ENCODE results near the gene LUC7L. TPM values are rescaled to one million over a fixed set of nuclear protein-coding genes. Genes with fewer than 3 reads are reported as not detected.
"Not testable (repeated sequence)": the region's sequence is repeated elsewhere in the genome, so short reads cannot be mapped to it uniquely, and the experiment has no call there.

The LUC7L gene
- total RNA-seq, 1 donor from 2014 or later, result 109 TPM

GRCh38 chr16:269061-269796, 40.0 kb upstream of the LUC7L start:
- no peak for TF ChIP-seq CTCF (IDR thresholded peaks at IDR 0.05; ENCODE audit: insufficient read depth, low read length, poor library complexity, severe bottlenecking)
- Histone ChIP-seq H3K4me3 (ENCODE audit: low read depth, low read length) (no peak overlapping the region), H3K27me3 (ENCODE audit: control insufficient read depth, insufficient read depth, low read length) (peaks cover 40% of the 10 kb centered on the region), H3K36me3 (ENCODE audit: control insufficient read depth, insufficient read depth, low read length) (no peaks in the 10 kb centered on the region)
- no peak for DNase-seq (ENCODE audit: low read depth)

- H3K4me3 ChIP-seq (ENCODE audit: low read depth, low read length), result no peak overlapping the region
- no peak for DNase-seq (ENCODE audit: low read depth)
- no peak for TF ChIP-seq CTCF (IDR thresholded peaks at IDR 0.05; ENCODE audit: insufficient read depth, low read length, poor library complexity, severe bottlenecking)
- peaks cover 34% of the 10 kb centered on the region for H3K27me3 ChIP-seq (ENCODE audit: control insufficient read depth, insufficient read depth, low read length)
- no peaks in the 10 kb centered on the region for H3K36me3 ChIP-seq (ENCODE audit: control insufficient read depth, insufficient read depth, low read length)
These were observed 39.1 kb upstream of the LUC7L start for GRCh38 chr16:268141-269053.

- H3K27me3 ChIP-seq (ENCODE audit: control insufficient read depth, insufficient read depth, low read length), result peaks cover 25% of the 10 kb centered on the region
- not testable (repeated sequence) for H3K36me3 ChIP-seq (ENCODE audit: control insufficient read depth, insufficient read depth, low read length); DNase-seq (ENCODE audit: low read depth); H3K4me3 ChIP-seq (ENCODE audit: low read depth, low read length)
These were observed 38.3 kb upstream of the LUC7L start for GRCh38 chr16:267562-267961.

- DNase-seq (ENCODE audit: low read depth), result no peak
- TF ChIP-seq CTCF (IDR thresholded peaks at IDR 0.05; ENCODE audit: insufficient read depth, low read length, poor library complexity, severe bottlenecking), result no peak
These were observed 37.3 kb upstream of the LUC7L start for GRCh38 chr16:266258-267164.

GRCh38 chr16:265711-266110, 36.5 kb upstream of the LUC7L start:
- Histone ChIP-seq H3K4me3 (ENCODE audit: low read depth, low read length) (no peak overlapping the region), H3K27me3 (ENCODE audit: control insufficient read depth, insufficient read depth, low read length) (peaks cover 17% of the 10 kb centered on the region), H3K36me3 (ENCODE audit: control insufficient read depth, insufficient read depth, low read length) (no peaks in the 10 kb centered on the region)
- DNase-seq (ENCODE audit: low read depth), result no peak
- no peak for TF ChIP-seq CTCF (IDR thresholded peaks at IDR 0.05; ENCODE audit: insufficient read depth, low read length, poor library complexity, severe bottlenecking)

More at GRCh38 chr16:266258-267164, 37.3 kb upstream of the LUC7L start:
- H3K27me3 ChIP-seq (ENCODE audit: control insufficient read depth, insufficient read depth, low read length), result peaks cover 22% of the 10 kb centered on the region
- no peaks in the 10 kb centered on the region for H3K36me3 ChIP-seq (ENCODE audit: control insufficient read depth, insufficient read depth, low read length)
- H3K4me3 ChIP-seq (ENCODE audit: low read depth, low read length), result no peak overlapping the region

All from kidney epithelial cell (primary cell).